Peyer's patch (tissue), 4 donors: ENCODE results near the gene MRPL53. TPM values are rescaled to one million over a fixed set of nuclear protein-coding genes. Genes with fewer than 3 reads are reported as not detected.

Experiments
- DNase-seq, 3 donors: peaks; one replicate each; pipeline ENCODE4 v3.0.0-alpha.2; 2017 to 2019
- H3K27ac ChIP-seq, 4 donors: fragments of 200-600 bp; sonication (generic); one replicate each; pipeline ENCODE4 v1.5.1; 2016 to 2019
- H3K27me3 ChIP-seq, 2 donors: fragments of 200-600 bp; sonication (generic); one replicate each; pipeline ENCODE4 v1.5.1; 2019
- H3K36me3 ChIP-seq, 3 donors: fragments of 200-600 bp; sonication (generic); one replicate each; pipeline ENCODE4 v1.5.1; 2016 to 2019
- H3K4me1 ChIP-seq, 4 donors: fragments of 200-600 bp; sonication (generic); one replicate each; pipeline ENCODE4 v1.5.1; 2016 to 2019
- H3K4me3 ChIP-seq, 4 donors: fragments of 200-600 bp; sonication (generic); 1 replicate in 3 of 4; 2 replicates in 1 of 4; pipeline ENCODE4 v1.5.1; 2016 to 2019; ENCODE audit warnings: mild to moderate bottlenecking in 1 of 4
- H3K9me3 ChIP-seq, 4 donors: fragments of 200-600 bp; sonication (generic); one replicate each; pipeline ENCODE4 v1.5.1; 2016 to 2019; ENCODE audit warnings: mild to moderate bottlenecking in 1 of 4
- CTCF ChIP-seq, 6 experiments: fragments of 450-650 bp in 4 of 6; fragments of 200-600 bp in 2 of 6; sonication (generic) in 1 of 6; IDR thresholded peaks; one replicate each; pipeline ENCODE4 v1.5.1; 2017 to 2019; ENCODE audit warnings: antibody characterized with exemption in 6 of 6, mild to moderate bottlenecking in 3 of 6, moderate library complexity in 1 of 6
- POLR2A ChIP-seq, 2 donors: fragments of 450-650 bp; IDR thresholded peaks; one replicate each; pipeline ENCODE4 v1.5.1; 2017; ENCODE audit warnings: antibody characterized with exemption in 2 of 2, mild to moderate bottlenecking in 2 of 2, moderate library complexity in 2 of 2
- total RNA-seq, 4 donors: library from RNA; depleted of rRNA; stranded (reverse); fragments of >200 nt; gene quantifications; one replicate each; pipeline ENCODE4 v1.1.0, GENCODE V29; 2016

MRPL53 gene
- total RNA-seq, 4 donors from 2014 or later: 17.8 to 23.8 (median 20.0) TPM

- H3K9me3 ChIP-seq: no peaks in the 10 kb centered on the region
- peak in 3 of 6 experiments; percentile 24 to 48 (median 40) for TF ChIP-seq CTCF (IDR thresholded peaks at IDR 0.05)
- TF ChIP-seq POLR2A (IDR thresholded peaks at IDR 0.05): peak; percentile 83 to 94
- peak in 2 of 3 donors; percentile 80 to 89 for DNase-seq
- H3K36me3 ChIP-seq: no peaks in the 10 kb centered on the region
- peak within 1 kb of the TSS; percentile 63 to 96 (median 90) for H3K27ac ChIP-seq
- no peaks in the 10 kb centered on the region for H3K27me3 ChIP-seq
- peak within 1 kb of the TSS; percentile 47 to 77 (median 52) for H3K4me3 ChIP-seq
- peaks cover 0 to 29% (median 14%) of the 10 kb centered on the region in 4 donors for H3K4me1 ChIP-seq
Measured at GRCh38 chr2:74441690-74442482, 30.6 kb downstream of the MRPL53 start, which contains the start of gene RTKN. RTKN (minus strand) TSS chr2:74441937; CDS start chr2:74441816, 121 bp downstream.

- Histone ChIP-seq H3K9me3 (no peaks in the 10 kb centered on the region), H3K27me3 (no peaks in the 10 kb centered on the region), H3K36me3 (no peaks in the 10 kb centered on the region), H3K27ac (peak overlapping the region; percentile 63 to 96 (median 90)), H3K4me1 (peaks cover 0 to 33% (median 14%) of the 10 kb centered on the region in 4 donors), H3K4me3 (peak overlapping the region; percentile 47 to 77 (median 52))
- no peak for DNase-seq
- TF ChIP-seq CTCF (IDR thresholded peaks at IDR 0.05): no peak
- no peak for TF ChIP-seq POLR2A (IDR thresholded peaks at IDR 0.05)
Measured at GRCh38 chr2:74441170-74441689, 31.2 kb downstream of the MRPL53 start.

GRCh38 chr2:74440378-74441169 lies 31.9 kb downstream of the MRPL53 start:
- Histone ChIP-seq H3K4me1 (peaks cover 0 to 33% (median 14%) of the 10 kb centered on the region in 4 donors), H3K27ac (peak overlapping the region; percentile 63 to 96 (median 90)), H3K4me3 (peak overlapping the region; percentile 47 to 77 (median 52)), H3K36me3 (no peaks in the 10 kb centered on the region), H3K27me3 (no peaks in the 10 kb centered on the region), H3K9me3 (no peaks in the 10 kb centered on the region)
- TF ChIP-seq CTCF (IDR thresholded peaks at IDR 0.05) (peak in 4 of 6 experiments; percentile 12 to 66 (median 60)), POLR2A (IDR thresholded peaks at IDR 0.05) (no peak)
- peak; percentile 57 to 91 (median 90) for DNase-seq

GRCh38 chr2:74439803-74440377 lies 32.6 kb downstream of the MRPL53 start:
- TF ChIP-seq CTCF (IDR thresholded peaks at IDR 0.05): no peak
- no peak for TF ChIP-seq POLR2A (IDR thresholded peaks at IDR 0.05)
- Histone ChIP-seq H3K36me3 (no peaks in the 10 kb centered on the region), H3K4me1 (peaks cover 0 to 33% (median 14%) of the 10 kb centered on the region in 4 donors), H3K27ac (peak overlapping the region; percentile 63 to 96 (median 90)), H3K9me3 (no peaks in the 10 kb centered on the region), H3K4me3 (peak overlapping the region; percentile 47 to 77 (median 52)), H3K27me3 (no peaks in the 10 kb centered on the region)
- no peak for DNase-seq

GRCh38 chr2:74439373-74439772 lies 33.1 kb downstream of the MRPL53 start:
- Histone ChIP-seq H3K27ac (peak overlapping the region; percentile 63 to 96 (median 90)), H3K4me3 (peak overlapping the region in 3 of 4 donors; percentile 47 to 77 (median 52)), H3K27me3 (no peaks in the 10 kb centered on the region), H3K36me3 (no peaks in the 10 kb centered on the region), H3K4me1 (peaks cover 0 to 33% (median 14%) of the 10 kb centered on the region in 4 donors), H3K9me3 (no peaks in the 10 kb centered on the region)
- TF ChIP-seq POLR2A (IDR thresholded peaks at IDR 0.05) (no peak), CTCF (IDR thresholded peaks at IDR 0.05) (no peak)
- no peak for DNase-seq
